HL-60 (cell line): Measurements from ENCODE around the gene MLLT3.

Experiments
- GABPA ChIP-seq: IDR thresholded peaks from 2 replicates; pipeline ENCODE4 v1.6.1; 2012; ENCODE audit warnings: low read depth
- POLR2AphosphoS5 ChIP-seq: IDR thresholded peaks from 2 replicates; pipeline ENCODE4 v1.6.1; 2012; ENCODE audit warnings: low read depth
- TF ChIP-seq, protein P1 (sequence below): IDR thresholded peaks from one replicate; pipeline ENCODE4 v1.5.1; 2011; ENCODE audit warnings: low read length, control low read depth, inconsistent platforms; ENCODE audit not compliant: insufficient read depth
- TF ChIP-seq, protein P2 (sequence below): IDR thresholded peaks from 2 replicates; pipeline ENCODE4 v1.6.1; 2012; ENCODE audit warnings: low read depth; ENCODE audit not compliant: insufficient replicate concordance

DNA sequence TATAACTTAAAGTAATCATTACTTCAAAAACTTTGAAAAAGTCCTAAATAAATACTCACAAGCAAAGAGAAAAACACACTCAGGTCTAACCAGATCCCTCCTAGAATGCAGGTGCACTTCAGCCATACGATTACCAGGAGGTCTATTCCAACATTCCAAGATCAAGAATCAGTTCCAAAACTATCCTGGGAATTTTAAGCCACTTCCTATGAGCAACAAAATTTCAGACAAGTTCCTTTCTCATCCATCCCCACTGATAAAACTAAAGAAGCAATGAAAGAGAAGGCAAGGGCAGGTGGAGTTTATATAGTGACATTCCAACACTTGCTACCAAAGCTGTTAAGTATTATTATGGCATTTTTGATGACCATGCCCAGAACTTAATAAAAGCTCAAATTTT, 29.6 kb downstream of the MLLT3 start:
- TF ChIP-seq, protein P1, sequence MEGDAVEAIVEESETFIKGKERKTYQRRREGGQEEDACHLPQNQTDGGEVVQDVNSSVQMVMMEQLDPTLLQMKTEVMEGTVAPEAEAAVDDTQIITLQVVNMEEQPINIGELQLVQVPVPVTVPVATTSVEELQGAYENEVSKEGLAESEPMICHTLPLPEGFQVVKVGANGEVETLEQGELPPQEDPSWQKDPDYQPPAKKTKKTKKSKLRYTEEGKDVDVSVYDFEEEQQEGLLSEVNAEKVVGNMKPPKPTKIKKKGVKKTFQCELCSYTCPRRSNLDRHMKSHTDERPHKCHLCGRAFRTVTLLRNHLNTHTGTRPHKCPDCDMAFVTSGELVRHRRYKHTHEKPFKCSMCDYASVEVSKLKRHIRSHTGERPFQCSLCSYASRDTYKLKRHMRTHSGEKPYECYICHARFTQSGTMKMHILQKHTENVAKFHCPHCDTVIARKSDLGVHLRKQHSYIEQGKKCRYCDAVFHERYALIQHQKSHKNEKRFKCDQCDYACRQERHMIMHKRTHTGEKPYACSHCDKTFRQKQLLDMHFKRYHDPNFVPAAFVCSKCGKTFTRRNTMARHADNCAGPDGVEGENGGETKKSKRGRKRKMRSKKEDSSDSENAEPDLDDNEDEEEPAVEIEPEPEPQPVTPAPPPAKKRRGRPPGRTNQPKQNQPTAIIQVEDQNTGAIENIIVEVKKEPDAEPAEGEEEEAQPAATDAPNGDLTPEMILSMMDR, result no peak
- TF ChIP-seq POLR2AphosphoS5 (no peak), GABPA (no peak)
- TF ChIP-seq, protein P2, sequence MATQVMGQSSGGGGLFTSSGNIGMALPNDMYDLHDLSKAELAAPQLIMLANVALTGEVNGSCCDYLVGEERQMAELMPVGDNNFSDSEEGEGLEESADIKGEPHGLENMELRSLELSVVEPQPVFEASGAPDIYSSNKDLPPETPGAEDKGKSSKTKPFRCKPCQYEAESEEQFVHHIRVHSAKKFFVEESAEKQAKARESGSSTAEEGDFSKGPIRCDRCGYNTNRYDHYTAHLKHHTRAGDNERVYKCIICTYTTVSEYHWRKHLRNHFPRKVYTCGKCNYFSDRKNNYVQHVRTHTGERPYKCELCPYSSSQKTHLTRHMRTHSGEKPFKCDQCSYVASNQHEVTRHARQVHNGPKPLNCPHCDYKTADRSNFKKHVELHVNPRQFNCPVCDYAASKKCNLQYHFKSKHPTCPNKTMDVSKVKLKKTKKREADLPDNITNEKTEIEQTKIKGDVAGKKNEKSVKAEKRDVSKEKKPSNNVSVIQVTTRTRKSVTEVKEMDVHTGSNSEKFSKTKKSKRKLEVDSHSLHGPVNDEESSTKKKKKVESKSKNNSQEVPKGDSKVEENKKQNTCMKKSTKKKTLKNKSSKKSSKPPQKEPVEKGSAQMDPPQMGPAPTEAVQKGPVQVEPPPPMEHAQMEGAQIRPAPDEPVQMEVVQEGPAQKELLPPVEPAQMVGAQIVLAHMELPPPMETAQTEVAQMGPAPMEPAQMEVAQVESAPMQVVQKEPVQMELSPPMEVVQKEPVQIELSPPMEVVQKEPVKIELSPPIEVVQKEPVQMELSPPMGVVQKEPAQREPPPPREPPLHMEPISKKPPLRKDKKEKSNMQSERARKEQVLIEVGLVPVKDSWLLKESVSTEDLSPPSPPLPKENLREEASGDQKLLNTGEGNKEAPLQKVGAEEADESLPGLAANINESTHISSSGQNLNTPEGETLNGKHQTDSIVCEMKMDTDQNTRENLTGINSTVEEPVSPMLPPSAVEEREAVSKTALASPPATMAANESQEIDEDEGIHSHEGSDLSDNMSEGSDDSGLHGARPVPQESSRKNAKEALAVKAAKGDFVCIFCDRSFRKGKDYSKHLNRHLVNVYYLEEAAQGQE, result no peak
